ENCODE measurements around the gene NIFK. TPM values are rescaled to one million over a fixed set of nuclear protein-coding genes. Genes with fewer than 3 reads are reported as not detected.
"Not testable (repeated sequence)": the region's sequence is repeated elsewhere in the genome, so short reads cannot be mapped to it uniquely, and the experiment has no call there.

The NIFK gene
- polyA plus RNA-seq, 2 donors: 38.2 to 39.9 TPM

GRCh38 chr2:121716126-121716525 is 20.5 kb downstream of the NIFK start:
- Histone ChIP-seq H3K9me3 (ENCODE audit: control insufficient read depth in 2 of 2, insufficient read depth in 1 of 2, low read depth in 1 of 2, low read length in 1 of 2) (no peaks in the 10 kb centered on the region), H3K4me3 (ENCODE audit: low read depth in 1 of 2, low read length in 2 of 2) (no peak overlapping the region), H3K36me3 (ENCODE audit: control insufficient read depth in 2 of 2, insufficient read depth in 2 of 2, low read length in 1 of 2) (no peaks in the 10 kb centered on the region), H3K27ac (ENCODE audit: low read depth in 2 of 2, low read length in 1 of 2) (no peak overlapping the region), H3K4me1 (ENCODE audit: control insufficient read depth in 2 of 2, insufficient read depth in 2 of 2, low read length in 1 of 2) (no peaks in the 10 kb centered on the region), H3K27me3 (ENCODE audit: control insufficient read depth in 1 of 2, insufficient read depth in 2 of 2, low read length in 2 of 2) (no peaks in the 10 kb centered on the region)
- WGBS, 2 donors: 65 to 73% methylated on average over 1 of the region's 1 CpG

- H3K27me3 ChIP-seq (ENCODE audit: control insufficient read depth in 1 of 2, insufficient read depth in 2 of 2, low read length in 2 of 2); H3K4me1 ChIP-seq (ENCODE audit: control insufficient read depth in 2 of 2, insufficient read depth in 2 of 2, low read length in 1 of 2); H3K36me3 ChIP-seq (ENCODE audit: control insufficient read depth in 2 of 2, insufficient read depth in 2 of 2, low read length in 1 of 2); H3K4me3 ChIP-seq (ENCODE audit: low read depth in 1 of 2, low read length in 2 of 2); H3K9me3 ChIP-seq (ENCODE audit: control insufficient read depth in 2 of 2, insufficient read depth in 1 of 2, low read depth in 1 of 2, low read length in 1 of 2); H3K27ac ChIP-seq (ENCODE audit: low read depth in 2 of 2, low read length in 1 of 2): not testable (repeated sequence)
- 72 to 81% methylated on average over 3 of the region's 3 CpGs for WGBS, 2 donors
Observed at GRCh38 chr2:121711481-121711880, 25.2 kb downstream of the NIFK start.

GRCh38 chr2:121710470-121711170 is 26.1 kb downstream of the NIFK start:
- WGBS, 2 donors: 77 to 81% methylated on average over 7 of the region's 7 CpGs
- no peaks in the 10 kb centered on the region for H3K27me3 ChIP-seq (ENCODE audit: control insufficient read depth in 1 of 2, insufficient read depth in 2 of 2, low read length in 2 of 2)
- H3K4me3 ChIP-seq (ENCODE audit: low read depth in 1 of 2, low read length in 2 of 2): no peak overlapping the region
- no peaks in the 10 kb centered on the region for H3K36me3 ChIP-seq (ENCODE audit: control insufficient read depth in 2 of 2, insufficient read depth in 2 of 2, low read length in 1 of 2)
- no peak overlapping the region for H3K27ac ChIP-seq (ENCODE audit: low read depth in 2 of 2, low read length in 1 of 2)
- H3K9me3 ChIP-seq (ENCODE audit: control insufficient read depth in 2 of 2, insufficient read depth in 1 of 2, low read depth in 1 of 2, low read length in 1 of 2): no peaks in the 10 kb centered on the region
- H3K4me1 ChIP-seq (ENCODE audit: control insufficient read depth in 2 of 2, insufficient read depth in 2 of 2, low read length in 1 of 2): no peaks in the 10 kb centered on the region

- Histone ChIP-seq H3K4me3 (ENCODE audit: low read depth in 1 of 2, low read length in 2 of 2) (no peak overlapping the region), H3K27ac (ENCODE audit: low read depth in 2 of 2, low read length in 1 of 2) (no peak overlapping the region), H3K27me3 (ENCODE audit: control insufficient read depth in 1 of 2, insufficient read depth in 2 of 2, low read length in 2 of 2) (no peaks in the 10 kb centered on the region), H3K9me3 (ENCODE audit: control insufficient read depth in 2 of 2, insufficient read depth in 1 of 2, low read depth in 1 of 2, low read length in 1 of 2) (no peaks in the 10 kb centered on the region), H3K4me1 (ENCODE audit: control insufficient read depth in 2 of 2, insufficient read depth in 2 of 2, low read length in 1 of 2) (no peaks in the 10 kb centered on the region), H3K36me3 (ENCODE audit: control insufficient read depth in 2 of 2, insufficient read depth in 2 of 2, low read length in 1 of 2) (no peaks in the 10 kb centered on the region)
- WGBS, 2 donors: 74 to 76% methylated on average over 11 of the region's 11 CpGs
Observed at GRCh38 chr2:121709776-121710469, 26.8 kb downstream of the NIFK start.

- H3K4me1 ChIP-seq (ENCODE audit: control insufficient read depth in 2 of 2, insufficient read depth in 2 of 2, low read length in 1 of 2): no peaks in the 10 kb centered on the region
- WGBS, 2 donors: 69 to 86% methylated on average over 5 of the region's 5 CpGs
- H3K4me3 ChIP-seq (ENCODE audit: low read depth in 1 of 2, low read length in 2 of 2): no peak overlapping the region
- H3K36me3 ChIP-seq (ENCODE audit: control insufficient read depth in 2 of 2, insufficient read depth in 2 of 2, low read length in 1 of 2): no peaks in the 10 kb centered on the region
- no peaks in the 10 kb centered on the region for H3K9me3 ChIP-seq (ENCODE audit: control insufficient read depth in 2 of 2, insufficient read depth in 1 of 2, low read depth in 1 of 2, low read length in 1 of 2)
- no peaks in the 10 kb centered on the region for H3K27me3 ChIP-seq (ENCODE audit: control insufficient read depth in 1 of 2, insufficient read depth in 2 of 2, low read length in 2 of 2)
- no peak overlapping the region for H3K27ac ChIP-seq (ENCODE audit: low read depth in 2 of 2, low read length in 1 of 2)
Observed at GRCh38 chr2:121707920-121708361, 28.7 kb downstream of the NIFK start.

- H3K9me3 ChIP-seq (ENCODE audit: control insufficient read depth in 2 of 2, insufficient read depth in 1 of 2, low read depth in 1 of 2, low read length in 1 of 2): no peaks in the 10 kb centered on the region
- H3K4me3 ChIP-seq (ENCODE audit: low read depth in 1 of 2, low read length in 2 of 2): no peak overlapping the region
- no peaks in the 10 kb centered on the region for H3K36me3 ChIP-seq (ENCODE audit: control insufficient read depth in 2 of 2, insufficient read depth in 2 of 2, low read length in 1 of 2)
- H3K27me3 ChIP-seq (ENCODE audit: control insufficient read depth in 1 of 2, insufficient read depth in 2 of 2, low read length in 2 of 2): no peaks in the 10 kb centered on the region
- H3K27ac ChIP-seq (ENCODE audit: low read depth in 2 of 2, low read length in 1 of 2): no peak overlapping the region
- no peaks in the 10 kb centered on the region for H3K4me1 ChIP-seq (ENCODE audit: control insufficient read depth in 2 of 2, insufficient read depth in 2 of 2, low read length in 1 of 2)
- 51 to 65% methylated on average over 9 of the region's 9 CpGs for WGBS, 2 donors
Observed at GRCh38 chr2:121707344-121707919, 29.2 kb downstream of the NIFK start.

- Histone ChIP-seq H3K4me1 (ENCODE audit: control insufficient read depth in 2 of 2, insufficient read depth in 2 of 2, low read length in 1 of 2) (no peaks in the 10 kb centered on the region), H3K9me3 (ENCODE audit: control insufficient read depth in 2 of 2, insufficient read depth in 1 of 2, low read depth in 1 of 2, low read length in 1 of 2) (no peaks in the 10 kb centered on the region), H3K27ac (ENCODE audit: low read depth in 2 of 2, low read length in 1 of 2) (no peak overlapping the region), H3K36me3 (ENCODE audit: control insufficient read depth in 2 of 2, insufficient read depth in 2 of 2, low read length in 1 of 2) (no peaks in the 10 kb centered on the region), H3K4me3 (ENCODE audit: low read depth in 1 of 2, low read length in 2 of 2) (no peak overlapping the region), H3K27me3 (ENCODE audit: control insufficient read depth in 1 of 2, insufficient read depth in 2 of 2, low read length in 2 of 2) (no peaks in the 10 kb centered on the region)
- 87 to 91% methylated on average over 4 of the region's 4 CpGs for WGBS, 2 donors
Observed at GRCh38 chr2:121705958-121706357, 30.7 kb downstream of the NIFK start.

- H3K4me1 ChIP-seq (ENCODE audit: control insufficient read depth in 2 of 2, insufficient read depth in 2 of 2, low read length in 1 of 2): no peaks in the 10 kb centered on the region
- no peaks in the 10 kb centered on the region for H3K36me3 ChIP-seq (ENCODE audit: control insufficient read depth in 2 of 2, insufficient read depth in 2 of 2, low read length in 1 of 2)
- H3K27ac ChIP-seq (ENCODE audit: low read depth in 2 of 2, low read length in 1 of 2): no peak overlapping the region
- no peaks in the 10 kb centered on the region for H3K27me3 ChIP-seq (ENCODE audit: control insufficient read depth in 1 of 2, insufficient read depth in 2 of 2, low read length in 2 of 2)
- WGBS, 2 donors: 85 to 88% methylated on average over 8 of the region's 8 CpGs
- no peaks in the 10 kb centered on the region for H3K9me3 ChIP-seq (ENCODE audit: control insufficient read depth in 2 of 2, insufficient read depth in 1 of 2, low read depth in 1 of 2, low read length in 1 of 2)
- H3K4me3 ChIP-seq (ENCODE audit: low read depth in 1 of 2, low read length in 2 of 2): no peak overlapping the region
Observed at GRCh38 chr2:121705390-121705789, 31.3 kb downstream of the NIFK start.

- not testable (repeated sequence) for H3K9me3 ChIP-seq (ENCODE audit: control insufficient read depth in 2 of 2, insufficient read depth in 1 of 2, low read depth in 1 of 2, low read length in 1 of 2); H3K4me1 ChIP-seq (ENCODE audit: control insufficient read depth in 2 of 2, insufficient read depth in 2 of 2, low read length in 1 of 2); H3K27me3 ChIP-seq (ENCODE audit: control insufficient read depth in 1 of 2, insufficient read depth in 2 of 2, low read length in 2 of 2); H3K4me3 ChIP-seq (ENCODE audit: low read depth in 1 of 2, low read length in 2 of 2); H3K27ac ChIP-seq (ENCODE audit: low read depth in 2 of 2, low read length in 1 of 2); H3K36me3 ChIP-seq (ENCODE audit: control insufficient read depth in 2 of 2, insufficient read depth in 2 of 2, low read length in 1 of 2)
Observed at GRCh38 chr2:121701761-121702160, 34.9 kb downstream of the NIFK start.

Measured in esophagus (tissue), 2 donors.